Kidney (tissue), 14 donors: ENCODE measurements around the gene PPAN. TPM values are rescaled to one million over a fixed set of nuclear protein-coding genes. Genes with fewer than 3 reads are reported as not detected.

Experiments
- DNase-seq, 5 donors: peaks; one replicate each; pipeline ENCODE4 v3.0.0-alpha.2; 2013 to 2020
- FAIRE-seq: peaks from 2 replicates; lab custom pipeline; 2012; peaks lifted over from hg19 to GRCh38; lab: Jason Lieb, UNC
- H3K27ac ChIP-seq, 2 donors: one replicate each; pipeline ENCODE4 v1.7.0; 2013; ENCODE audit warnings: low read depth in 2 of 2, low read length in 2 of 2, inconsistent platforms in 1 of 2
- H3K27me3 ChIP-seq: one replicate; pipeline ENCODE4 v1.7.1; 2013; ENCODE audit warnings: low read length, inconsistent platforms; ENCODE audit not compliant: control insufficient read depth, insufficient read depth
- H3K36me3 ChIP-seq, 3 donors: one replicate each; pipeline versions ENCODE4 v1.7.0 to v1.7.1; 2013; ENCODE audit warnings: low read length in 3 of 3, control low read depth in 1 of 3, inconsistent platforms in 1 of 3; ENCODE audit not compliant: insufficient read depth in 3 of 3, control insufficient read depth in 2 of 3
- H3K4me1 ChIP-seq, 3 donors: one replicate each; pipeline versions ENCODE4 v1.7.0 to v1.7.1; 2013; ENCODE audit warnings: low read length in 3 of 3, inconsistent platforms in 1 of 3, low read depth in 1 of 3; ENCODE audit not compliant: control insufficient read depth in 2 of 3, insufficient read depth in 2 of 3
- H3K4me3 ChIP-seq, 3 donors: one replicate each; pipeline versions ENCODE4 v1.7.0 to v1.8.1; 2013; ENCODE audit warnings: low read length in 3 of 3, control low read depth in 1 of 3, inconsistent platforms in 1 of 3
- H3K9ac ChIP-seq, 3 donors: one replicate each; pipeline versions ENCODE4 v1.7.0 to v1.7.1; 2013; ENCODE audit warnings: low read length in 3 of 3, control low read depth in 1 of 3, inconsistent platforms in 1 of 3
- H3K9me3 ChIP-seq, 3 donors: one replicate each; pipeline versions ENCODE4 v1.7.0 to v1.7.1; 2013; ENCODE audit warnings: low read length in 3 of 3, control low read depth in 1 of 3, inconsistent platforms in 1 of 3; ENCODE audit not compliant: control insufficient read depth in 2 of 3, insufficient read depth in 1 of 3
- intact Hi-C: fragments of 100-400 bp; cut with DNase I; formaldehyde crosslinking; loops from one replicate; pipeline ENCODE4 v1.11.1; 2022
- polyA plus RNA-seq: library from polyadenylated mRNA; stranded (reverse); fragments of 350-450 nt; fragmentation: Illumina TruSeq; extraction: RNeasy Lipid Tissue Mini Kit (QIAGEN cat#74804); gene quantifications from one replicate; pipeline ENCODE4 v1.2.3, GENCODE V29; 2014; ENCODE audit warnings: low read depth, low replicate concordance; ENCODE audit not compliant: insufficient read depth
- total RNA-seq: library from RNA; stranded (reverse); fragmentation: NEBNext Ultra II Directional; extraction: Animal tissue kit (Norgen Biotek cat#: 25700); gene quantifications from one replicate; pipeline ENCODE4 v1.2.1, GENCODE V29; 2021
- TF ChIP-seq, protein P1 (sequence below): IDR thresholded peaks from 3 replicates; pipeline ENCODE4 v1.5.1; 2012; ENCODE audit warnings: mild to moderate bottlenecking, moderate library complexity, borderline replicate concordance; ENCODE audit not compliant: insufficient read depth; ENCODE audit errors: extremely low read depth
- donor health status: control.
- donor health status: control.
- donor health status: control.
- donor health status: control.
- donor health status: control.
- donor health status: DM: yes; HTN: yes; CAD: no.
- donor health status: Normal renal cell carcinoma (clear cell type).

PPAN gene
- total and polyA plus RNA-seq, 2 donors from 2014 or later, result 25.2 to 43.2 TPM

- H3K9me3 ChIP-seq, result no peaks in the 10 kb centered on the region
- FAIRE-seq, result no peak
- peaks cover 0 to 5% (median 0%) of the 10 kb centered on the region in 3 donors for H3K4me1 ChIP-seq
- TF ChIP-seq, protein P1, sequence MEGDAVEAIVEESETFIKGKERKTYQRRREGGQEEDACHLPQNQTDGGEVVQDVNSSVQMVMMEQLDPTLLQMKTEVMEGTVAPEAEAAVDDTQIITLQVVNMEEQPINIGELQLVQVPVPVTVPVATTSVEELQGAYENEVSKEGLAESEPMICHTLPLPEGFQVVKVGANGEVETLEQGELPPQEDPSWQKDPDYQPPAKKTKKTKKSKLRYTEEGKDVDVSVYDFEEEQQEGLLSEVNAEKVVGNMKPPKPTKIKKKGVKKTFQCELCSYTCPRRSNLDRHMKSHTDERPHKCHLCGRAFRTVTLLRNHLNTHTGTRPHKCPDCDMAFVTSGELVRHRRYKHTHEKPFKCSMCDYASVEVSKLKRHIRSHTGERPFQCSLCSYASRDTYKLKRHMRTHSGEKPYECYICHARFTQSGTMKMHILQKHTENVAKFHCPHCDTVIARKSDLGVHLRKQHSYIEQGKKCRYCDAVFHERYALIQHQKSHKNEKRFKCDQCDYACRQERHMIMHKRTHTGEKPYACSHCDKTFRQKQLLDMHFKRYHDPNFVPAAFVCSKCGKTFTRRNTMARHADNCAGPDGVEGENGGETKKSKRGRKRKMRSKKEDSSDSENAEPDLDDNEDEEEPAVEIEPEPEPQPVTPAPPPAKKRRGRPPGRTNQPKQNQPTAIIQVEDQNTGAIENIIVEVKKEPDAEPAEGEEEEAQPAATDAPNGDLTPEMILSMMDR, result no peak
- no peak within 1 kb of the TSS for H3K4me3 ChIP-seq
- H3K27ac ChIP-seq, result no peak within 1 kb of the TSS
- DNase-seq, result peak in 1 of 5 donors; percentile 42
- no peaks in the 10 kb centered on the region for H3K27me3 ChIP-seq
- H3K36me3 ChIP-seq, result peaks cover 2 to 27% (median 13%) of the 10 kb centered on the region in 3 donors
- intact Hi-C loops, result no loop called here
- H3K9ac ChIP-seq, result no peak within 1 kb of the TSS
Observed at GRCh38 chr19:10111405-10111811, 5.2 kb downstream of the PPAN start, which contains the start of gene P2RY11. Gene P2RY11 (plus strand): TSS chr19:10111693. CDS start chr19:10111722, 29 bp downstream.

GRCh38 chr19:10112037-10112761, 6.0 kb downstream of the PPAN start:
- no peak overlapping the region for H3K4me3 ChIP-seq
- TF ChIP-seq, protein P1, result no peak
- DNase-seq, result no peak
- intact Hi-C loops, result no loop called here
- H3K27ac ChIP-seq, result no peak overlapping the region
- H3K9me3 ChIP-seq, result no peaks in the 10 kb centered on the region
- peaks cover 2 to 33% (median 13%) of the 10 kb centered on the region in 3 donors for H3K36me3 ChIP-seq
- H3K4me1 ChIP-seq, result peaks cover 0 to under 1% (median 0%) of the 10 kb centered on the region in 3 donors
- H3K27me3 ChIP-seq, result no peaks in the 10 kb centered on the region
- no peak overlapping the region for H3K9ac ChIP-seq
- no peak for FAIRE-seq

DNA sequence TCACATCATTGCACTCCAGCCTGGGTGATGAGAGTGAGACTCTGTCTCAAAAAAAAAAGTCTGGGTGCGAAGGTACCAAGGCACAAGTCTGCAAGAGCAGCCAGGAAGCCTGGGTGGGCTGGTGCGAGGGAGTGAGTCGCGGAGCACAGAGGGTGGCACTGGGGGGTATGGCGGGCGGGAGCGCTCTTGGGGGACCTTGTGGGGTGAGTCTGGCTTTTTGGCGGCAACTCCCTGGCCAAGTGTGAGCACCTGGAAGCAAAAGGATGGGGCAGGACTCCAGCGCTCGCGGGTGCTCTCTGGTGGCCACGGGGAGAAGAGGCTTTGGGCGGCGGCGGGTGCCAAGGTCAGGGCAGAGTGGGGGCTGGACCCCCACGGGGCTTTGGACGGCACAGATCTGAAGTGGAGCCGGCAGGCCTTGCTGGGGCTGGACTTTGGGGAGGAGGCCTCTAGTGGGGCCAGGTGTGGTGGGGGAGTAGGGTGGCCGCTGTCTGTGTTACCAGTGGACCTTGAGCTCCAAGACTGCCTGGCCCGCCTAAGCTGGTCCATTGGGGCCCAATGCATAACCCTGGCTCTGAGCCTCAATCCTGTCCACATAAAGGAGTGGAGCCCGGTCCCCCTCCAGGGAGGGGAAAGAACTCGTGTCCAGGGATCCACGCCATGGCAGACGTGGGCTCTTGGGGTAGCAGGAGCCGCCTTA, 6.9 kb downstream of the PPAN start:
- intact Hi-C loops, result no loop called here
- Histone ChIP-seq H3K9me3 (no peaks in the 10 kb centered on the region), H3K4me1 (no peaks in the 10 kb centered on the region), H3K9ac (no peak overlapping the region), H3K27me3 (no peaks in the 10 kb centered on the region), H3K4me3 (no peak overlapping the region), H3K27ac (no peak overlapping the region), H3K36me3 (peaks cover 2 to 31% (median 11%) of the 10 kb centered on the region in 3 donors)
- DNase-seq (peak in 3 of 5 donors; percentile 41 to 80 (median 47)), FAIRE-seq (no peak)
- TF ChIP-seq, protein P1, result peak; percentile 23
